Uterus (tissue), 2 donors: ENCODE data around the gene MTMR10.

Source experiments
- CTCF ChIP-seq, 4 experiments: fragments of 200-600 bp in 2 of 4; fragments of 450-650 bp in 2 of 4; sonication (generic) in 2 of 4; IDR thresholded peaks; one replicate each; pipeline ENCODE4 v1.5.1; 2016 to 2019; ENCODE audit warnings: antibody characterized with exemption in 4 of 4, mild to moderate bottlenecking in 2 of 4, moderate library complexity in 1 of 4
- POLR2A ChIP-seq, 2 donors: fragments of 450-650 bp; IDR thresholded peaks; one replicate each; pipeline ENCODE4 v1.6.1; 2016; ENCODE audit warnings: antibody characterized with exemption in 2 of 2, mild to moderate bottlenecking in 1 of 2, moderate library complexity in 1 of 2

DNA sequence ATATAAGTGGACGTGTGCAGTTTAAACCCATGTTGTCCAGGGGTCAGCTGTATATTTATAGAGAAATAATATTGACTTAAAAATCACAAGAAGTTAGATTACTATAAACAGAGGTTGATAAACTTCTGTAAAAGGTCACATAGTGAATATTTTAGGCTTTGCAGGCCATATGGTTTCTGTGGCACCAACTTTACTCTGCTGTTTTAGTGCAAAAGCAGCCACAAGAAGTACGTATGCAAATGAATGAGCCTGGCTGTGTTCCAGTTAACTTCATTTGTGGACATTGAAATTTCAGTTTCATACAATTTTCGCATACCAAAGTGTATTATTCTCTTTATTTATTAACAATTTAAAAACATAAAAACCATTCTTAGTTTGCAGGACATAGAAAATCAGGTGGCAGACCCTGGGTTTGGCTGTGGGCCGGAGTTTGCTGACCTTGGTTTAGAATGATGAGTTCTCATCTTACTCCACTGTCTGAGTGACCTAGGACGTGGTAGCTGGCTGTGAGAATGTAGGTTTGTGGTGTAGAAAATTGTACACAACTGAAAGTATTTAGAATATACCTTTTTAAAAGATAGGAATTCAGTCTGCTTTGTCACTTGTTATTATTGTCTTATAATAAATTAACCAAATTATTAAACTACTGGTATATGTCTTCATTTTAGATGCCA is 71.4 kb downstream of the MTMR10 start:
- no peak for TF ChIP-seq CTCF (IDR thresholded peaks at IDR 0.05)
- no peak for TF ChIP-seq POLR2A (IDR thresholded peaks at IDR 0.05)
